HEK293T (cell line): ENCODE results near the gene AXIN1.

ENCODE experiments used
- CTCF ChIA-PET: fragments of 350-600 bp; formaldehyde crosslinking; extraction: SDS; loops from one replicate; lab custom pipeline; 2021; ENCODE audit warnings: antibody characterized with exemption, inconsistent platforms; lab: Yijun Ruan, JAX
- POLR2A ChIA-PET: fragments of 350-600 bp; formaldehyde crosslinking; extraction: SDS; loops from one replicate; lab custom pipeline; 2020; ENCODE audit warnings: antibody characterized with exemption, inconsistent platforms; lab: Yijun Ruan, JAX
- DNase-seq: peaks from one replicate; pipeline ENCODE4 v3.0.0; 2012; ENCODE audit warnings: mixed read lengths; ENCODE audit errors: extremely low spot score
- ARNT ChIP-seq: fragments of 450-650 bp; IDR thresholded peaks from 2 replicates; pipeline ENCODE4 v1.6.1; 2017; ENCODE audit warnings: mild to moderate bottlenecking
- BHLHE40 ChIP-seq: fragments of 450-650 bp; IDR thresholded peaks from 2 replicates; pipeline ENCODE4 v1.6.1; 2016; ENCODE audit warnings: mild to moderate bottlenecking, moderate library complexity, borderline replicate concordance
- CTBP1 ChIP-seq: fragments of 450-650 bp; IDR thresholded peaks from 2 replicates; pipeline ENCODE4 v1.6.1; 2016; ENCODE audit warnings: borderline replicate concordance
- ELF4 ChIP-seq: fragments of 450-650 bp; IDR thresholded peaks from 2 replicates; pipeline ENCODE4 v1.6.1; 2017; ENCODE audit warnings: antibody characterized with exemption
- FOXA1 ChIP-seq: fragments of 450-650 bp; IDR thresholded peaks from 2 replicates; pipeline ENCODE4 v1.6.1; 2016; ENCODE audit warnings: mild to moderate bottlenecking
- FOXK2 ChIP-seq: fragments of 450-650 bp; IDR thresholded peaks from 2 replicates; pipeline ENCODE4 v1.6.1; 2016; ENCODE audit warnings: mild to moderate bottlenecking
- FOXM1 ChIP-seq: fragments of 450-650 bp; IDR thresholded peaks from 2 replicates; pipeline ENCODE4 v1.6.1; 2017; ENCODE audit warnings: mild to moderate bottlenecking, borderline replicate concordance
- HDGF ChIP-seq: fragments of 450-650 bp; IDR thresholded peaks from 2 replicates; pipeline ENCODE4 v1.6.1; 2017; ENCODE audit warnings: antibody characterized with exemption, borderline replicate concordance
- L3MBTL2 ChIP-seq: fragments of 450-650 bp; conservative IDR thresholded peaks from 2 replicates; pipeline ENCODE4 v1.6.1; 2016; ENCODE audit warnings: mild to moderate bottlenecking
- LEF1 ChIP-seq: fragments of 450-650 bp; IDR thresholded peaks from 2 replicates; pipeline ENCODE4 v1.6.1; 2017; ENCODE audit warnings: mild to moderate bottlenecking, borderline replicate concordance
- NFRKB ChIP-seq: fragments of 450-650 bp; IDR thresholded peaks from 2 replicates; pipeline ENCODE4 v1.6.1; 2016; ENCODE audit warnings: mild to moderate bottlenecking, moderate library complexity
- PKNOX1 ChIP-seq: fragments of 450-650 bp; IDR thresholded peaks from 2 replicates; pipeline ENCODE4 v1.6.1; 2016
- SP1 ChIP-seq: fragments of 450-650 bp; IDR thresholded peaks from 2 replicates; pipeline ENCODE4 v1.6.1; 2017
- SUZ12 ChIP-seq: fragments of 450-650 bp; IDR thresholded peaks from 2 replicates; pipeline ENCODE4 v1.6.1; 2016; ENCODE audit warnings: mild to moderate bottlenecking
- TARDBP ChIP-seq: fragments of 450-650 bp; IDR thresholded peaks from 2 replicates; pipeline ENCODE4 v1.6.1; 2016
- ZNF384 ChIP-seq: fragments of 450-650 bp; IDR thresholded peaks from 2 replicates; pipeline ENCODE4 v1.6.1; 2016

AXIN1 gene

GRCh38 chr16:314795-315299 is 37.7 kb downstream of the AXIN1 start:
- ChIA-PET CTCF (no interaction called here), POLR2A (no interaction called here)

GRCh38 chr16:314351-314750 is 38.2 kb downstream of the AXIN1 start:
- no peak for DNase-seq
- TF ChIP-seq FOXK2 (no peak), FOXA1 (no peak), L3MBTL2 (no peak), NFRKB (no peak), SP1 (no peak), TARDBP (no peak), ARNT (no peak), BHLHE40 (no peak), PKNOX1 (no peak), LEF1 (no peak), SUZ12 (no peak)
- POLR2A ChIA-PET: no interaction called here
- CTCF ChIA-PET: no interaction called here

More at GRCh38 chr16:314795-315299, 37.7 kb downstream of the AXIN1 start:
- no peak for TF ChIP-seq ZNF384
- no peak for DNase-seq

GRCh38 chr16:311725-312124 is 40.8 kb downstream of the AXIN1 start:
- TF ChIP-seq BHLHE40 (no peak), CTBP1 (no peak), HDGF (no peak), L3MBTL2 (no peak), PKNOX1 (no peak), TARDBP (no peak), SUZ12 (no peak), FOXA1 (no peak), ARNT (no peak), LEF1 (no peak)
- ChIA-PET CTCF (no interaction called here), POLR2A (no interaction called here)
- DNase-seq: no peak

- TF ChIP-seq ARNT: no peak
- no peak for TF ChIP-seq TARDBP
- no peak for TF ChIP-seq L3MBTL2
- TF ChIP-seq FOXM1: no peak
- no peak for TF ChIP-seq BHLHE40
- no peak for TF ChIP-seq HDGF
- TF ChIP-seq NFRKB: no peak
- TF ChIP-seq SUZ12: no peak
- no peak for TF ChIP-seq PKNOX1
- no peak for TF ChIP-seq LEF1
- TF ChIP-seq SP1: no peak
- DNase-seq: no peak
- POLR2A ChIA-PET: no interaction called here
- CTCF ChIA-PET: no interaction called here
These were observed 43.0 kb downstream of the AXIN1 start for GRCh38 chr16:309476-309875.

GRCh38 chr16:307691-308312 is 44.7 kb downstream of the AXIN1 start:
- CTCF ChIA-PET: interaction anchor here (1.0 kb wide), 1 partner anchor 16 kb away, joined by 3 read pairs; no protein-coding TSS in a partner anchor
- TF ChIP-seq ELF4: no peak
- TF ChIP-seq SP1: no peak
- TF ChIP-seq PKNOX1: no peak
- no peak for TF ChIP-seq FOXM1
- TF ChIP-seq L3MBTL2: no peak
- no peak for TF ChIP-seq NFRKB
- no peak for TF ChIP-seq CTBP1
- TF ChIP-seq BHLHE40: no peak
- no peak for TF ChIP-seq TARDBP
- no peak for TF ChIP-seq FOXA1
- no peak for TF ChIP-seq LEF1
- POLR2A ChIA-PET: no interaction called here
- no peak for DNase-seq

GRCh38 chr16:306911-307370 is 45.6 kb downstream of the AXIN1 start:
- ChIA-PET CTCF (interaction anchor here (1.0 kb wide), 1 partner anchor 16 kb away, joined by 3 read pairs; no protein-coding TSS in a partner anchor), POLR2A (no interaction called here)
- TF ChIP-seq ELF4 (no peak), LEF1 (no peak), L3MBTL2 (no peak), ZNF384 (no peak), CTBP1 (no peak), BHLHE40 (no peak), NFRKB (no peak), ARNT (no peak), FOXK2 (no peak), FOXA1 (no peak), PKNOX1 (no peak; the same call in none of the 2 replicates)
- DNase-seq: peak; percentile 45
